Bronchial epithelial cell (primary cell): ENCODE results near the gene B4GALT4. TPM values are rescaled to one million over a fixed set of nuclear protein-coding genes. Genes with fewer than 3 reads are reported as not detected.
A peak's percentile ranks its signal among the peaks of the same experiment; 100 is the strongest.
"Not testable (repeated sequence)": the region's sequence is repeated elsewhere in the genome, so short reads cannot be mapped to it uniquely, and the experiment has no call there.

Source experiments
- DNase-seq: peaks from one replicate; pipeline ENCODE4 v3.0.0-alpha.2; 2010; ENCODE audit warnings: low read depth
- FAIRE-seq: peaks from 2 replicates; lab custom pipeline; 2011; peaks lifted over from hg19 to GRCh38; lab: Jason Lieb, UNC
- H3K27me3 ChIP-seq: 2 replicates; pipeline ENCODE4 v1.5.1; 2011; ENCODE audit warnings: low read length; ENCODE audit not compliant: control insufficient read depth, insufficient read depth
- H3K36me3 ChIP-seq: 2 replicates; pipeline ENCODE4 v1.5.1; 2011; ENCODE audit warnings: low read length; ENCODE audit not compliant: control insufficient read depth, insufficient read depth
- H3K4me3 ChIP-seq: 2 replicates; pipeline ENCODE4 v1.5.1; 2011; ENCODE audit warnings: mild to moderate bottlenecking, low read depth, low read length, control low read depth
- CTCF ChIP-seq: IDR thresholded peaks from 2 replicates; pipeline ENCODE4 v1.5.1; 2011; ENCODE audit warnings: mild to moderate bottlenecking, moderate library complexity, low read length, control low read depth, inconsistent platforms; ENCODE audit not compliant: insufficient read depth, severe bottlenecking
- total RNA-seq: library from RNA; depleted of rRNA; stranded (reverse); fragments of >200 nt; gene quantifications from 2 replicates; pipeline ENCODE4 v1.2.1, GENCODE V29; 2014

B4GALT4 gene
- total RNA-seq, 1 donor from 2014 or later: 40.5 TPM

DNA sequence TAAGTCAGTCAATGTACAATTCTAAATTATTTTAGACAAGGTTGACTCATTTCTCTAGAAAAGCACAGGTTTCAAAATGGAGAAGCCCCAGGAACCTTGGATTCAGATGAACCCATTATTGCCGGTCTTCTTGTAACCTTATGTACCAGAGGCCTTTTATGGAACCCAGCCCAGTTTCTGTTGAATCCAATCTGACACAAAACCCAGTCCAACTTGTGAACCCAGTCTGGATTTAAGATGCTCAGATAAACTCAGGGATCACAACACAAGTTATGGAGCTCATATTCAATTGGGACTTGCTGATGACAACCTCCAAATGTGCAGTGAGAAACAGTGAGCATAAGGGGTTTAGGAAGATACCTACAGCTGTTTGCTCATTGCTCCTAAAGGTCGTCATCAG lies 16.4 kb upstream of the B4GALT4 start:
- no peaks in the 10 kb centered on the region for H3K27me3 ChIP-seq
- FAIRE-seq (no peak), DNase-seq (no peak)
- no peaks in the 10 kb centered on the region for H3K36me3 ChIP-seq
- TF ChIP-seq CTCF: no peak
- no peak overlapping the region for H3K4me3 ChIP-seq

GRCh38 chr3:119255214-119255613 lies 14.5 kb upstream of the B4GALT4 start:
- Histone ChIP-seq H3K4me3 (no peak overlapping the region), H3K27me3 (no peaks in the 10 kb centered on the region), H3K36me3 (no peaks in the 10 kb centered on the region)
- DNase-seq: no peak
- TF ChIP-seq CTCF: no peak
- no peak for FAIRE-seq

- TF ChIP-seq CTCF: no peak
- DNase-seq (no peak), FAIRE-seq (no peak)
- no peaks in the 10 kb centered on the region for H3K27me3 ChIP-seq
- no peaks in the 10 kb centered on the region for H3K36me3 ChIP-seq
- H3K4me3 ChIP-seq: no peak overlapping the region
These were observed 5.1 kb upstream of the B4GALT4 start for GRCh38 chr3:119245778-119246177.

- no peak for FAIRE-seq
- H3K27me3 ChIP-seq: no peaks in the 10 kb centered on the region
- TF ChIP-seq CTCF: no peak
- H3K36me3 ChIP-seq: no peaks in the 10 kb centered on the region
- no peak overlapping the region for H3K4me3 ChIP-seq
- DNase-seq: no peak
These were observed 3.0 kb upstream of the B4GALT4 start for GRCh38 chr3:119243712-119244111.

GRCh38 chr3:119243058-119243529 lies 2.4 kb upstream of the B4GALT4 start:
- H3K36me3 ChIP-seq, H3K4me3 ChIP-seq, H3K27me3 ChIP-seq, DNase-seq, FAIRE-seq: not testable (repeated sequence)

- not testable (repeated sequence) for H3K36me3 ChIP-seq, FAIRE-seq, DNase-seq, H3K27me3 ChIP-seq, H3K4me3 ChIP-seq
These were observed 1.8 kb upstream of the B4GALT4 start for GRCh38 chr3:119242387-119243057.

GRCh38 chr3:119240101-119240590 lies 532 bp downstream of the B4GALT4 start:
- peak overlapping the region; percentile 73 for H3K4me3 ChIP-seq
- peak; percentile 4 for DNase-seq

More at GRCh38 chr3:119240101-119240590, 532 bp downstream of the B4GALT4 start:
- no peaks in the 10 kb centered on the region for H3K27me3 ChIP-seq
- H3K36me3 ChIP-seq: peaks cover 2% of the 10 kb centered on the region
- FAIRE-seq: no peak
- TF ChIP-seq CTCF: no peak
